Neural progenitor cell (in vitro differentiated cells): ENCODE results near the gene NPR3. TPM values are rescaled to one million over a fixed set of nuclear protein-coding genes. Genes with fewer than 3 reads are reported as not detected.

Source experiments
- DNase-seq: peaks from one replicate; pipeline ENCODE4 v3.0.0-alpha.2; 2016; ENCODE audit warnings: low spot score
- H2AFZ ChIP-seq: fragments of 200-600 bp; sonication (generic); replicated peaks from 2 replicates; pipeline ENCODE4 v1.6.1; 2016; ENCODE audit warnings: antibody characterized with exemption
- H3F3A ChIP-seq: fragments of 200-600 bp; sonication (generic); 2 replicates; pipeline ENCODE4 v1.6.1; 2016; ENCODE audit warnings: antibody characterized with exemption, low read depth
- H3K27ac ChIP-seq: fragments of 200-600 bp; sonication (generic); 2 replicates; pipeline ENCODE4 v1.5.1; 2016; ENCODE audit warnings: mild to moderate bottlenecking
- H3K27me3 ChIP-seq: fragments of 200-600 bp; sonication (generic); 2 replicates; pipeline ENCODE4 v1.6.1; 2016; ENCODE audit warnings: mild to moderate bottlenecking, moderate library complexity
- H3K36me3 ChIP-seq: fragments of 200-600 bp; sonication (generic); 2 replicates; pipeline ENCODE4 v1.5.1; 2016
- H3K4me1 ChIP-seq: fragments of 200-600 bp; sonication (generic); 2 replicates; pipeline ENCODE4 v1.6.1; 2016; ENCODE audit warnings: mixed run types
- H3K4me2 ChIP-seq: fragments of 200-600 bp; sonication (generic); 2 replicates; pipeline ENCODE4 v1.6.1; 2016
- H3K4me3 ChIP-seq: fragments of 200-600 bp; sonication (generic); 2 replicates; pipeline ENCODE4 v1.5.1; 2016
- H3K79me2 ChIP-seq: fragments of 200-600 bp; sonication (generic); 2 replicates; pipeline ENCODE4 v1.6.1; 2016; ENCODE audit warnings: low read depth
- H3K9ac ChIP-seq: fragments of 200-600 bp; sonication (generic); 2 replicates; pipeline ENCODE4 v1.6.1; 2016
- H3K9me3 ChIP-seq: fragments of 200-600 bp; sonication (generic); 2 replicates; pipeline ENCODE4 v1.5.1; 2016; ENCODE audit warnings: low read depth
- H4K20me1 ChIP-seq: fragments of 200-600 bp; sonication (generic); 2 replicates; pipeline ENCODE4 v1.6.1; 2016; ENCODE audit warnings: low read depth
- H3K27ac Mint-ChIP-seq: 3 replicates; pipeline ENCODE4 v1.8.0; 2021; ENCODE audit warnings: mixed read lengths
- H3K27me3 Mint-ChIP-seq: 2 replicates; pipeline ENCODE4 v1.8.0; 2022; ENCODE audit warnings: low read depth, mild to moderate bottlenecking, inconsistent platforms, moderate library complexity, mixed read lengths; ENCODE audit not compliant: insufficient read depth
- H3K36me3 Mint-ChIP-seq: 3 replicates; pipeline ENCODE4 v1.8.0; 2021; ENCODE audit warnings: mixed read lengths
- H3K4me1 Mint-ChIP-seq: 3 replicates; pipeline ENCODE4 v1.8.0; 2021; ENCODE audit warnings: mixed read lengths
- H3K4me3 Mint-ChIP-seq: 3 replicates; pipeline ENCODE4 v1.8.0; 2021; ENCODE audit warnings: mild to moderate bottlenecking, moderate library complexity, mixed read lengths
- H3K9me3 Mint-ChIP-seq: 3 replicates; pipeline ENCODE4 v1.8.0; 2020; ENCODE audit warnings: mixed read lengths
- CTCF ChIP-seq: fragments of 200-600 bp; sonication (generic); IDR thresholded peaks from 2 replicates; pipeline ENCODE4 v1.5.1; 2017; ENCODE audit warnings: antibody characterized with exemption, mild to moderate bottlenecking
- EZH2 ChIP-seq: fragments of 200-600 bp; sonication (generic); IDR thresholded peaks from 2 replicates; pipeline ENCODE4 v1.6.1; 2017; ENCODE audit warnings: antibody characterized with exemption, mild to moderate bottlenecking, moderate library complexity
- EZH2phosphoT487 ChIP-seq: fragments of 200-600 bp; sonication (generic); IDR thresholded peaks from 2 replicates; pipeline ENCODE4 v1.6.1; 2017; ENCODE audit warnings: antibody characterized with exemption
- total RNA-seq: library from RNA; depleted of rRNA; stranded (reverse); fragments of >200 nt; gene quantifications from 2 replicates; pipeline ENCODE4 v1.2.3, GENCODE V29; 2015; ENCODE audit warnings: low replicate concordance

The NPR3 gene
- total RNA-seq, 1 donor from 2014 or later, result not detected

- no peak overlapping the region for H3K9ac ChIP-seq
- H3K27ac ChIP-seq, result no peak overlapping the region
- H3K4me1 ChIP-seq, result no peaks in the 10 kb centered on the region
- no peak overlapping the region for H3K4me3 ChIP-seq
- H3K27me3 Mint-ChIP-seq, result no peaks in the 10 kb centered on the region
- no peaks in the 10 kb centered on the region for H3K36me3 Mint-ChIP-seq
- H3K9me3 ChIP-seq, result no peaks in the 10 kb centered on the region
- TF ChIP-seq EZH2, result no peak
- peak; percentile 16 for TF ChIP-seq CTCF
- no peak for TF ChIP-seq EZH2phosphoT487
- no peak overlapping the region for H3K27ac Mint-ChIP-seq
- H2AFZ ChIP-seq, result no peak overlapping the region
- H3K4me1 Mint-ChIP-seq, result no peaks in the 10 kb centered on the region
- H4K20me1 ChIP-seq, result no peaks in the 10 kb centered on the region
- no peaks in the 10 kb centered on the region for H3K36me3 ChIP-seq
- no peaks in the 10 kb centered on the region for H3K27me3 ChIP-seq
- H3K9me3 Mint-ChIP-seq, result peaks cover 4% of the 10 kb centered on the region
- H3K4me2 ChIP-seq, result no peak overlapping the region
- no peaks in the 10 kb centered on the region for H3F3A ChIP-seq
- H3K79me2 ChIP-seq, result no peaks in the 10 kb centered on the region
- H3K4me3 Mint-ChIP-seq, result no peak overlapping the region
- no peak for DNase-seq
Observed at GRCh38 chr5:32690153-32690552, 21.0 kb upstream of the NPR3 start.

DNA sequence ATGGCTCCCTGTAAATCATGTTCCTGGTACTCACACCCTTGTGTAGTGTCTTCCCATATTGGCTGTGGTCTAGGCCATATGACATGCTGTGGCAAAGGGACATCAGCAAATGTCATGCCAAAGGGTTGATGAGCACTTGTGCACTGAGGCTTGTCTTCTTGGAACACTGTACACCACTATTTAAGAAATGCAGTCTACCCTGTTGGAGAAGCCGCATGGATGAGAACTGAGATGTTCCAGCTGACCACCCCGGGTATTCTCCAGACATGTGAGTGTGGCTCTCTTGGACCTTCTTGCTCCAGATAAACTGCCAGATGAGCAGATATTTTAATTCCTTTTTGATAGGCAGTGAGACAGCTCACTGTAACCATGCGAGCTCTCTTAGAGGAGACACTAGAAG lies 20.5 kb upstream of the NPR3 start:
- Mint-ChIP-seq H3K4me3 (no peak overlapping the region), H3K9me3 (peaks cover 1% of the 10 kb centered on the region), H3K27me3 (no peaks in the 10 kb centered on the region), H3K36me3 (no peaks in the 10 kb centered on the region), H3K4me1 (no peaks in the 10 kb centered on the region), H3K27ac (no peak overlapping the region)
- Histone ChIP-seq H3K4me2 (no peak overlapping the region), H3K36me3 (no peaks in the 10 kb centered on the region), H3F3A (no peaks in the 10 kb centered on the region), H2AFZ (no peak overlapping the region), H3K4me3 (no peak overlapping the region), H3K9me3 (no peaks in the 10 kb centered on the region), H3K79me2 (no peaks in the 10 kb centered on the region), H3K27me3 (no peaks in the 10 kb centered on the region), H3K27ac (no peak overlapping the region), H3K9ac (no peak overlapping the region), H3K4me1 (no peaks in the 10 kb centered on the region), H4K20me1 (no peaks in the 10 kb centered on the region)
- TF ChIP-seq EZH2phosphoT487 (no peak), EZH2 (no peak), CTCF (no peak)
- no peak for DNase-seq

DNA sequence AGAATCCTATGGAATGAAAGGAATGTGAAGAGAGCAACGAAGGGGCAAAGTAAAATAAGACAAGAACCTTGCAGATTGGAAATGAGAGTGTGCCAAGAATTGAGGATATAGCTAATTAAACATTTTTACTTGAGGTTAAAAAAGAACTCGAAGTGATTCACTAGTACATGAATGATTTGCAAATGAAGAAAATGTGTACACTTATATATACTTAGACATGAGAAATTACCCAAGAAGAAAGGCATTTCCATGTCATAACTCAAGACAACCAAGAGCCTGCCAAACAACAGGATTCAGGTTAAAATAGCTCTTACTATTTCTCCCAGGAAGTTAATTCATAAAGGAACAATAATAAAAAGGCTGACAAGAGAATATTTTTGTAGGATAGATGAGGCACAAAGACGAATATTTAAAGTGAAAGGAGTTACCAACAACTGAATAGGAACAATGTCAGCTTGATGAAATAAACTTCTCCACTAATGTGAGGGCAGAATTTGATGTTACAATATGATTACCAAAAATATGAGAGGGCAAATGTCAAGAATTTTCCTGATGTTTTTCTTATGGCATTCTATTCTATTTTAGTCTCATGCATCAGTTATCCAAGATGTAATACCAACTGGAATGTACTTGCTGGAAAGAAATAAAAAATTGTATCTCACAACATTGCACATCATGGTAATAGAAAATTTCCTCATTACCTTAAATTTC lies 18.9 kb upstream of the NPR3 start:
- Mint-ChIP-seq H3K36me3 (no peaks in the 10 kb centered on the region), H3K4me1 (no peaks in the 10 kb centered on the region), H3K4me3 (no peak overlapping the region), H3K9me3 (no peaks in the 10 kb centered on the region), H3K27ac (no peak overlapping the region), H3K27me3 (no peaks in the 10 kb centered on the region)
- no peaks in the 10 kb centered on the region for H4K20me1 ChIP-seq
- H3F3A ChIP-seq, result no peaks in the 10 kb centered on the region
- no peaks in the 10 kb centered on the region for H3K36me3 ChIP-seq
- H3K4me1 ChIP-seq, result no peaks in the 10 kb centered on the region
- no peak for TF ChIP-seq EZH2phosphoT487
- TF ChIP-seq CTCF, result no peak
- no peak for TF ChIP-seq EZH2
- no peaks in the 10 kb centered on the region for H3K27me3 ChIP-seq
- no peak overlapping the region for H3K27ac ChIP-seq
- DNase-seq, result no peak
- no peak overlapping the region for H3K4me3 ChIP-seq
- H3K79me2 ChIP-seq, result no peaks in the 10 kb centered on the region
- H3K9me3 ChIP-seq, result no peaks in the 10 kb centered on the region
- no peak overlapping the region for H3K9ac ChIP-seq
- no peak overlapping the region for H2AFZ ChIP-seq
- H3K4me2 ChIP-seq, result no peak overlapping the region
